Islet precursor cell (in vitro differentiated cells): ENCODE measurements around the gene SLC28A1.
"Not testable (repeated sequence)": the region's sequence is repeated elsewhere in the genome, so short reads cannot be mapped to it uniquely, and the experiment has no call there.

ENCODE experiments used
- DNase-seq: peaks from one replicate; pipeline ENCODE4 v3.0.0-alpha.2; 2018

Gene SLC28A1, protein sequence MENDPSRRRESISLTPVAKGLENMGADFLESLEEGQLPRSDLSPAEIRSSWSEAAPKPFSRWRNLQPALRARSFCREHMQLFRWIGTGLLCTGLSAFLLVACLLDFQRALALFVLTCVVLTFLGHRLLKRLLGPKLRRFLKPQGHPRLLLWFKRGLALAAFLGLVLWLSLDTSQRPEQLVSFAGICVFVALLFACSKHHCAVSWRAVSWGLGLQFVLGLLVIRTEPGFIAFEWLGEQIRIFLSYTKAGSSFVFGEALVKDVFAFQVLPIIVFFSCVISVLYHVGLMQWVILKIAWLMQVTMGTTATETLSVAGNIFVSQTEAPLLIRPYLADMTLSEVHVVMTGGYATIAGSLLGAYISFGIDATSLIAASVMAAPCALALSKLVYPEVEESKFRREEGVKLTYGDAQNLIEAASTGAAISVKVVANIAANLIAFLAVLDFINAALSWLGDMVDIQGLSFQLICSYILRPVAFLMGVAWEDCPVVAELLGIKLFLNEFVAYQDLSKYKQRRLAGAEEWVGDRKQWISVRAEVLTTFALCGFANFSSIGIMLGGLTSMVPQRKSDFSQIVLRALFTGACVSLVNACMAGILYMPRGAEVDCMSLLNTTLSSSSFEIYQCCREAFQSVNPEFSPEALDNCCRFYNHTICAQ

DNA sequence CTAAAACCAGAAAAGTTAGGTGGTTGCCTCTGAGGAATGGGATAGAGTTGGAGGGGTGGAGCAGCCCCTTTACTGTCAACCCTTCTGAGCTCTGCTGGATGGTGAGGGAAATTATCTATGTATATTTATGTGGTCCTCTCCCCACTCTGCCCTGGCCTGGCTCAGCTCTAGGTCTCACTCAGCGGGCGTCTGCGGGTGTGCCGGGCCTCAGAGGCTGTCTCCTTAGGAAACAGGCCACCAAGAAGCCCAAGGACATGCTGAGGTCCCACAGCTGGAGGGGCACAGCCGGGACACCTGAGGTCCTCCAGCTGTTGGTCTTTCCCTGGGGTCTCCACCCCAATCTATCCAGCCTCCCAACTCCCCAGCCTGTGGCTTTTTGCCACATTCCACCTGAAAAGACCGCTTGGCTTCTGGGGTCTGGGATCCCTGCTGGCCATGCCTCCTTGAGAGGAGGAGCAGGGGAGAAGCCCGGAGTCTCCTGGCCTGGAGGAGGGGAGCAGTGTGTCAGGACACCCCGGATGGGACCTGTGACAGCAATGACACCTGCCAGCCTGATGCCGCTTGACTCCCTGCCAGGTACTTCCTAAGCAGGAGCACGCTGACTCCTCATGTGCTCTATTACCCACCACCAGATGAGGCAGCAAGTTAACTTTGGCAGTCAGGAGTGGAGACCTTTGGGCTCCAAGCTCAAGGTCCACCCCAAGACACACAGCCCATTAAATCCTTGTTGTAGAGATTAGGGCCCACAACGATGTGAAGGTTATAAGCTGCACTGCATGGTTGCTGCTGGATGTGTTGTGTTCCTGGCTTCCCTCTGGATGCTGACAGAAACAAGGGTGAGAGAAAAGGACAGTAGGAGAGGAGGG lies at the start of gene SLC28A1:
SLC28A1 (plus strand) TSS at position 747 of the 866 bp plus-strand sequence. CDS start 3,099 bp downstream, outside the sequence.
- no peak for DNase-seq

DNA sequence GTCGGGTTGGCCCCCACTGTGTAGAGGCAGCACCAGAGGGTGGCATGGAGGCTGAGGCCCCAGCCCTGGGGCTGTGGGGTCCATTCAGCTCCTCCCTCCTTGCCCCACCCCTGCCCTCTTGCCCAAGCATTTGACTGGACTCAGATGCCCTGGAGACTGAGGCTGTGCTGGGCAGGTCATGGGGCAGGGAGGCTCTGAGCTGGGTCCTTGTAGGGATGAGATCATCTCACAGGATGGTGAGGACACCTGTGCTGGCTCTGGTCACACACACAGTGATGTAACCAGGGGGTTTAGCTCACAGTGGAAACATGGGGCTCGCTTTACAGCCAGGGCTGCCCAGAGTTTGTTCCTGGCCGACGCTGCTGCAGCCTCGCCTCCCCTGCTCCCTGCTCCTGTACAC lies 49.5 kb upstream of the SLC28A1 start:
- DNase-seq: no peak

GRCh38 chr15:84835661-84836337 lies 48.7 kb upstream of the SLC28A1 start:
- DNase-seq: no peak

GRCh38 chr15:84836844-84837243 lies 47.6 kb upstream of the SLC28A1 start:
- no peak for DNase-seq

- peak; percentile 53 for DNase-seq
Observed at GRCh38 chr15:84839714-84840113, 44.7 kb upstream of the SLC28A1 start.

DNA sequence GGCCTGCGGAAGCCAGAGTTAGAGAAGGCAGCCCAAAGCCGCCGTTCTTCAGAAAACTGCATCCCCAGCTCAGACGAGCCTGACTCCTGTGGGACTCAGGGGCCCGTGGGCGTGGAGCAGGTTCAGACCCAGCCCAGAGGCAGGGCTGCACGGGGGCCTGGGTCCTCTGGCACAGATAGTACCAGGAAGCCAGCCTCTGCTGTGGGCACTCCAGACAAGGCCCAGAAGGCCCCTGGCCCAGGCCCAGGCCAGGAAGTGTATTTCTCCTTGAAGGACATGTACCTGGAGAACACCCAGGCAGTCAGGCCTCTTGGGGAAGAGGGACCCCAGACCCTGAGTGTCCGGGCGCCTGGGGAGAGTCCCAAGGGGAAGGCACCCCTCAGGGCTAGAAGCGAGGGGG lies 44.2 kb upstream of the SLC28A1 start:
- DNase-seq: no peak

- no peak for DNase-seq
Observed at GRCh38 chr15:84840741-84841429, 43.6 kb upstream of the SLC28A1 start.

- no peak for DNase-seq
Observed at GRCh38 chr15:84842781-84843180, 41.7 kb upstream of the SLC28A1 start.

DNA sequence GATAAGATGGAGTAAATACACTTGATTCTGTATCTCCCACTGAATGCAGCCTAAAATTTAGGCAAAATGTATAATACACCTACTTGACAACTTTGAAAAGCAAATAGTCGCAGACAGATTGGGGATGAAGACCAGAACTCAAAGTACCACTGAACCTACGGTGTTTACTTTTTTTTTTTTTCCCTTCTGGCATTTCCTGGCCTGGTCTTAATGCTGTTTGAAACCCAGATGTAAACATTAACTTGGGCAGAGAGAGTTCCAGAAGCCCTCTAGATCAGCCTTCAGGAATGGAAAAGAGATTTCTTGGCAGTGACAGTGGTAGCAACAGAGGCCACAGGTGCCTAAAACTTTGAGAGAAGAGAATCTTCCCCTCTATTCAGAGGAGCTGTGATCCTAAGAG lies 39.5 kb upstream of the SLC28A1 start:
- DNase-seq: no peak

- not testable (repeated sequence) for DNase-seq
Observed at GRCh38 chr15:84845631-84846030, 38.8 kb upstream of the SLC28A1 start.

GRCh38 chr15:84846269-84846668 lies 38.2 kb upstream of the SLC28A1 start:
- DNase-seq: no peak

DNA sequence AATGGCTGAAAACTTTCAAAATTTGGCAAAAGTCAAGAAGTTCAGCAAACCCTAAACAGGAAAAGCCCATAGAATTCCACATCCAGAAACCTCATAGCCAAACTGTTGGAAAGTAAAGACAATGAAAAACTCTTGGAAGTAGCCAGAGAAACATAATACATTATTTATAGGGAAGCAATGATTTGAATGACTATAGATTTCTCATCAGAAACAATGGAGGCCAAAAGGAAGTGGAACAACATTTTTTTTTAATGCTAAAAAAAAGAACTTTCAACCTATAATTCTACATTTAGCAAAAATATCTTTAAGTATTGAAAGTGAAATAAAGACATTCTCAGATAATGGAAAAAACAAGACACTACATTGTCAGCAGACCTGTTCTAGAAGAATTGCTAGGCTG lies 37.1 kb upstream of the SLC28A1 start:
- DNase-seq: no peak

GRCh38 chr15:84852212-84852611 lies 32.2 kb upstream of the SLC28A1 start:
- no peak for DNase-seq

- no peak for DNase-seq
Observed at GRCh38 chr15:84855136-84855535, 29.3 kb upstream of the SLC28A1 start.

GRCh38 chr15:84855765-84856164 lies 28.7 kb upstream of the SLC28A1 start:
- DNase-seq: no peak

DNA sequence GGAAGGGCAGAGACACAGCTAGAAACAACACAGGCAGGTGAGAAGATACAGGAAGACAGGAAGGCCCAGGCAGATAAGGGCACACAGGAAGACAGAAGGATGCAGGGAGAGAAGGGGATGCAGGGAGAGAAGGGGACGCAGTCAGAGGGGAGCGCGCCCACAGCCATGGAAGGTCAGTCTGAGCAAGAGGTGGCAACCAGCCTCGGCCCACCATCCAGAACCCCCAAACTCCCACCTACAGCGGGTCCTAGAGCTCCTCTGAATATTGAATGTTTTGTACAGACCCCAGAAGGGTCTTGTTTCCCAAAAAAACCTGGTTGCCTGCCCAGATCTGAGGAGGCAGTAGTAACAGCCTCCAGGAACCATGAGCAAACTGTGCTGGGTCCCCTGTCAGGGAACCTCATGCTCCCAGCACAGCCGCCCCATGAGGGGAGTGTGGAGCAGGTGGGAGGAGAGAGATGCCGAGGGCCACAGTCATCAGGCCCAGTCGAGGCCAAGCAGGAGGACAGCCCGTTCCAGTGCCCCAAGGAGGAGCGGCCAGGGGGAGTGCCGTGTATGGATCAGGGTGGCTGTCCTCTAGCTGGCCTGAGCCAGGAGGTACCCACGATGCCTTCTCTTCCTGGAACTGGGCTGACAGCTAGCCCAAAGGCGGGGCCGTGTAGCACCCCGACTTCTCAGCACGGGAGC lies 27.6 kb upstream of the SLC28A1 start:
- DNase-seq: no peak

GRCh38 chr15:84857418-84858004 lies 27.0 kb upstream of the SLC28A1 start:
- no peak for DNase-seq

GRCh38 chr15:84858231-84858630 lies 26.2 kb upstream of the SLC28A1 start:
- no peak for DNase-seq

DNA sequence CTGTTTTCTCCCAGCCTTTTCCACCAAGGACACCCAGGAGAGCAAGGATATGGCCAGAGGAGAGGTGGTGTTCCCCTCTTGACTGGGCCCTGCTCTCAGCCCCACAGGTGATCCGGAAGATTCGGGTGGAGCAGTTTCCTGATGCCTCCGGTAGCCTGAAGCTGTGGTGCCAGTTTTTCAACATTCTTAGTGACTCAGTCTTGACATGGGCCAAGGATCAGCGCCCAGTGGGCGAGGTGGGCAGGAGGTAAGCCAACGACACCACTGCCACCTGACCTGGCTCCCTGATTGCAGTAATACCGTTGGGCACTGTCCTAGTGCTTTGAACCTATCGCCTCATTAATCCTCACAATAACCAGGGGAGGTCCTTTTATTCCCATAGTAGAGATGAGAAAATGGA lies 25.3 kb upstream of the SLC28A1 start:
- no peak for DNase-seq

DNA sequence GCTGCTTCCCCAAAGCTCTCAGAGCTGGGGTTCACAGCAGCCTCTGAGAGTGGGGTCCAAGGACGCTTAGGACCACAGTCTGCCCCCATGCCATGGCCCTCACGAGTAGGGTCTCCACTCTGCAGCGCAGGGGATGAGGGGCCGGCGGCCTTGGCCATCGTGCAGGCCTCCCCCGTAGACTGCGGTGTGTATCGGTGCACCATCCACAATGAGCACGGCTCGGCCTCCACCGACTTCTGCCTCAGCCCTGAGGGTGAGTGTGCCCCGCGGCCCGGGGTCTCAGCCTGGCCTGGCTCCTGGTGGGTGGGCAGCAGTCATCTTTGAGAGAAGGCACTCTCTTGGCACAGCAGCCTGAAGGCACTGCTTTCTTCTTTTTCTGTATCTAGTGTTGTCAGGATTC lies 24.8 kb upstream of the SLC28A1 start:
- DNase-seq: no peak

DNA sequence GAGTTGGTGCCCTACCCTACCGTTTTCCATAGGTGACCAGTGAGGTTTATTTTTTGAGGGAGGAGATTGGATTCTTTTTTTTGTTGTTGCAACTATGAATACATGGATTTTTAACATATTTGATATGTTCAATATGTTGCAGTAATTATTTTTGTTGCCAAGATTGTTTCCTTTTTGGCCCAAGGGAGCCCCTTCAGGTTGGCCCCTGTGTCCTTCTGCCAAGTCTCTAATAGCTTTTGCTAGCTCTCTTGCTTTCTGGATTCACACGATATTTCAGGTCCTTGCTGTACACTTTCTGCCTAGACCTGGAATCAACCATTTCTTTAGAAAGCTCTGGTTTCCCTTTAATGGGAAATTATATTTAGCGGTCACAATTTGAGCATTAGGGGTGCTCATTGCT lies 22.7 kb upstream of the SLC28A1 start:
- DNase-seq: no peak
